Adrenal gland (tissue), 5 donors: ENCODE results near the gene GIPR.

ENCODE experiments used
- CTCF ChIP-seq, 6 experiments: fragments of 450-650 bp in 4 of 6; fragments of 200-600 bp in 2 of 6; sonication (generic) in 1 of 6; IDR thresholded peaks; 1 replicate in 5 of 6; 2 replicates in 1 of 6; pipeline versions ENCODE4 v1.5.1 to v1.8.0; 2016 to 2021; ENCODE audit warnings: antibody characterized with exemption in 6 of 6, mild to moderate bottlenecking in 2 of 6, moderate library complexity in 1 of 6
- POLR2A ChIP-seq, 2 donors: fragments of 450-650 bp; IDR thresholded peaks; one replicate each; pipeline ENCODE4 v1.6.1; 2017; ENCODE audit warnings: antibody characterized with exemption in 2 of 2, mild to moderate bottlenecking in 2 of 2, moderate library complexity in 1 of 2
- donor health status: DM: no; HTN: no; CAD: no.

GRCh38 chr19:45670670-45671453, 2.8 kb downstream of the GIPR start:
- TF ChIP-seq CTCF (IDR thresholded peaks at IDR 0.05): no peak
- TF ChIP-seq POLR2A (IDR thresholded peaks at IDR 0.05): no peak
